OCI-LY1 (cell line): ENCODE data around the gene TPD52L1.

ENCODE experiments used
- H2AFZ ChIP-seq: fragments of 200-600 bp; sonication (generic), shearing (Covaris generic); 2 replicates; pipeline ENCODE4 v1.6.0; 2014; ENCODE audit warnings: antibody characterized with exemption, mild to moderate bottlenecking, low read length
- H3F3A ChIP-seq: fragments of 200-600 bp; sonication (generic), shearing (Covaris generic); 2 replicates; pipeline ENCODE4 v1.6.0; 2014; ENCODE audit warnings: mild to moderate bottlenecking, antibody characterized with exemption, low read length, moderate library complexity; ENCODE audit not compliant: insufficient read depth
- H3K27ac ChIP-seq: fragments of 200-600 bp; sonication (generic); 2 replicates; pipeline ENCODE4 v1.5.1; 2014; ENCODE audit warnings: low read length, mixed run types, mild to moderate bottlenecking, low read depth; ENCODE audit not compliant: poor library complexity, severe bottlenecking
- H3K27me3 ChIP-seq: fragments of 200-600 bp; sonication (generic); 2 replicates; pipeline ENCODE4 v1.6.0; 2014; ENCODE audit warnings: antibody characterized with exemption, mild to moderate bottlenecking, low read length, moderate library complexity; ENCODE audit not compliant: insufficient read depth
- H3K36me3 ChIP-seq: fragments of 200-600 bp; sonication (generic); 2 replicates; pipeline ENCODE4 v1.6.1; 2014; ENCODE audit warnings: mild to moderate bottlenecking, antibody characterized with exemption, low read length, moderate library complexity, mixed read lengths; ENCODE audit not compliant: insufficient read depth
- H3K4me1 ChIP-seq: fragments of 200-600 bp; sonication (generic); 2 replicates; pipeline ENCODE4 v1.5.1; 2014; ENCODE audit warnings: mild to moderate bottlenecking, low read length, moderate library complexity; ENCODE audit not compliant: insufficient read depth, severe bottlenecking
- H3K4me2 ChIP-seq: fragments of 200-600 bp; sonication (generic), shearing (Covaris generic); 2 replicates; pipeline ENCODE4 v1.6.1; 2014; ENCODE audit warnings: low read length
- H3K4me3 ChIP-seq: fragments of 200-600 bp; sonication (generic); 2 replicates; pipeline ENCODE4 v1.5.1; 2014; ENCODE audit warnings: low read length, low read depth, mild to moderate bottlenecking, mixed read lengths; ENCODE audit not compliant: poor library complexity, severe bottlenecking
- H3K79me2 ChIP-seq: fragments of 200-600 bp; shearing (Covaris generic); 2 replicates; pipeline ENCODE4 v1.6.1; 2016; ENCODE audit warnings: mixed run types, low read length, mixed read lengths; ENCODE audit not compliant: insufficient read depth
- H3K9ac ChIP-seq: fragments of 200-600 bp; sonication (generic), shearing (Covaris generic); 2 replicates; pipeline ENCODE4 v1.6.1; 2014; ENCODE audit warnings: mild to moderate bottlenecking, low read length, mixed read lengths
- H3K9me2 ChIP-seq: fragments of 200-600 bp; sonication (generic), shearing (Covaris generic); 2 replicates; pipeline ENCODE4 v1.6.1; 2014; ENCODE audit warnings: low read depth, mild to moderate bottlenecking, low read length, mixed read lengths
- H3K9me3 ChIP-seq: fragments of 200-600 bp; shearing (Covaris generic); 2 replicates; pipeline ENCODE4 v1.6.1; 2014; ENCODE audit warnings: low read length, mixed read lengths
- H4K20me1 ChIP-seq: fragments of 200-600 bp; sonication (generic), shearing (Covaris generic); 2 replicates; pipeline ENCODE4 v1.6.0; 2016; ENCODE audit warnings: mild to moderate bottlenecking, low read length; ENCODE audit not compliant: insufficient read depth
- CTCF ChIP-seq: fragments of 200-600 bp; sonication (generic), shearing (Covaris generic); IDR thresholded peaks from 2 replicates; pipeline ENCODE4 v1.5.1; 2017; ENCODE audit warnings: mild to moderate bottlenecking, antibody characterized with exemption, low read length, moderate library complexity, mixed read lengths
- EZH2 ChIP-seq: fragments of 200-600 bp; sonication (generic), shearing (Covaris generic); IDR thresholded peaks from 2 replicates; pipeline ENCODE4 v1.8.0; 2017; ENCODE audit warnings: borderline replicate concordance, mixed run types, mild to moderate bottlenecking, antibody characterized with exemption, low read length, moderate library complexity, mixed read lengths

The TPD52L1 gene

GRCh38 chr6:125188594-125189203 is 35.1 kb downstream of the TPD52L1 start:
- no peak overlapping the region for H3K9ac ChIP-seq
- no peaks in the 10 kb centered on the region for H4K20me1 ChIP-seq
- no peaks in the 10 kb centered on the region for H3K27me3 ChIP-seq
- H2AFZ ChIP-seq, result no peak overlapping the region
- no peaks in the 10 kb centered on the region for H3F3A ChIP-seq
- no peaks in the 10 kb centered on the region for H3K9me2 ChIP-seq
- H3K27ac ChIP-seq, result no peak overlapping the region
- H3K4me2 ChIP-seq, result no peak overlapping the region
- TF ChIP-seq EZH2, result no peak
- TF ChIP-seq CTCF, result no peak
- no peaks in the 10 kb centered on the region for H3K4me1 ChIP-seq
- H3K4me3 ChIP-seq, result no peak overlapping the region
- H3K36me3 ChIP-seq, result no peaks in the 10 kb centered on the region
- no peaks in the 10 kb centered on the region for H3K9me3 ChIP-seq
- H3K79me2 ChIP-seq, result no peaks in the 10 kb centered on the region

GRCh38 chr6:125189494-125189893 is 35.9 kb downstream of the TPD52L1 start:
- TF ChIP-seq EZH2 (no peak), CTCF (no peak)
- Histone ChIP-seq H3K36me3 (no peaks in the 10 kb centered on the region), H3K4me3 (no peak overlapping the region), H3K4me2 (no peak overlapping the region), H3F3A (no peaks in the 10 kb centered on the region), H3K9ac (no peak overlapping the region), H3K27ac (no peak overlapping the region), H3K27me3 (no peaks in the 10 kb centered on the region), H3K79me2 (no peaks in the 10 kb centered on the region), H4K20me1 (no peaks in the 10 kb centered on the region), H3K9me3 (no peaks in the 10 kb centered on the region), H2AFZ (no peak overlapping the region), H3K4me1 (no peaks in the 10 kb centered on the region), H3K9me2 (no peaks in the 10 kb centered on the region)

- no peaks in the 10 kb centered on the region for H3K4me1 ChIP-seq
Observed at GRCh38 chr6:125190667-125191066, 37.1 kb downstream of the TPD52L1 start.

More at GRCh38 chr6:125190667-125191066, 37.1 kb downstream of the TPD52L1 start:
- Histone ChIP-seq H3K9me2 (no peaks in the 10 kb centered on the region), H3K79me2 (no peaks in the 10 kb centered on the region), H3K4me3 (no peak overlapping the region), H3F3A (no peaks in the 10 kb centered on the region), H3K27ac (no peak overlapping the region), H2AFZ (no peak overlapping the region), H3K9me3 (no peaks in the 10 kb centered on the region), H3K27me3 (no peaks in the 10 kb centered on the region), H4K20me1 (no peaks in the 10 kb centered on the region), H3K4me2 (no peak overlapping the region), H3K9ac (no peak overlapping the region), H3K36me3 (no peaks in the 10 kb centered on the region)
- TF ChIP-seq CTCF, result no peak
- TF ChIP-seq EZH2, result no peak
